OCI-LY7 (cell line): ENCODE data around the gene DPH6. TPM values are rescaled to one million over a fixed set of nuclear protein-coding genes. Genes with fewer than 3 reads are reported as not detected.

ENCODE experiments used
- BruUV-seq: library from RNA; stranded (reverse); fragments of 400-500 nt; replicated peaks from 2 replicates; lab custom pipeline; 2021; lab: Mats Ljungman, UMichigan
- CTCF ChIA-PET: fragments of 300-600 bp; sonication (Branson Sonifier 250); formaldehyde crosslinking; loops from one replicate; lab custom pipeline; 2022; ENCODE audit warnings: antibody characterized with exemption; ENCODE audit not compliant: unreplicated experiment; lab: Charles Lee
- POLR2A ChIA-PET: fragments of 300-600 bp; sonication (Branson Sonifier 250); formaldehyde crosslinking; loops from one replicate; lab custom pipeline; 2022; ENCODE audit warnings: antibody characterized with exemption; lab: Charles Lee
- DNase-seq: peaks from one replicate; pipeline ENCODE4 v3.0.0-alpha.2; 2015; ENCODE audit warnings: low spot score
- H2AFZ ChIP-seq: fragments of 200-600 bp; sonication (generic), shearing (Covaris generic); 2 replicates; pipeline ENCODE4 v1.6.1; 2014; ENCODE audit warnings: mild to moderate bottlenecking, antibody characterized with exemption, low read length, moderate library complexity
- H3K27ac ChIP-seq: fragments of 200-600 bp; sonication (generic); 2 replicates; pipeline ENCODE4 v1.5.1; 2014; ENCODE audit warnings: mixed run types, low read depth, mild to moderate bottlenecking, moderate library complexity, low read length, inconsistent platforms; ENCODE audit not compliant: poor library complexity, severe bottlenecking
- H3K36me3 ChIP-seq: fragments of 200-600 bp; sonication (generic); 2 replicates; pipeline ENCODE4 v1.6.1; 2014; ENCODE audit warnings: mild to moderate bottlenecking, antibody characterized with exemption, low read length, moderate library complexity, mixed read lengths; ENCODE audit not compliant: insufficient read depth
- H3K4me1 ChIP-seq: fragments of 200-600 bp; sonication (generic); 2 replicates; pipeline ENCODE4 v1.5.1; 2014; ENCODE audit warnings: mild to moderate bottlenecking, low read length; ENCODE audit not compliant: insufficient read depth, poor library complexity, severe bottlenecking
- H3K4me2 ChIP-seq: fragments of 200-600 bp; sonication (generic); 2 replicates; pipeline ENCODE4 v1.6.1; 2014; ENCODE audit warnings: mild to moderate bottlenecking, low read length
- H3K4me3 ChIP-seq: fragments of 200-600 bp; sonication (generic); 2 replicates; pipeline ENCODE4 v1.5.1; 2014; ENCODE audit warnings: mild to moderate bottlenecking, low read depth, low read length; ENCODE audit not compliant: poor library complexity, severe bottlenecking
- H3K79me2 ChIP-seq: fragments of 200-600 bp; sonication (generic); 2 replicates; pipeline ENCODE4 v1.6.1; 2016; ENCODE audit warnings: low read depth, mild to moderate bottlenecking, low read length, moderate library complexity, mixed read lengths; ENCODE audit not compliant: insufficient read depth
- H3K9me2 ChIP-seq: fragments of 200-600 bp; sonication (generic); 2 replicates; pipeline ENCODE4 v1.6.1; 2016; ENCODE audit warnings: mild to moderate bottlenecking, low read length, mixed read lengths; ENCODE audit not compliant: insufficient read depth
- H3K9me3 ChIP-seq: fragments of 200-600 bp; sonication (generic); 2 replicates; pipeline ENCODE4 v1.6.1; 2014; ENCODE audit warnings: mild to moderate bottlenecking, mixed run types, low read length, mixed read lengths
- H4K20me1 ChIP-seq: fragments of 200-600 bp; sonication (generic); 2 replicates; pipeline ENCODE4 v1.6.1; 2014; ENCODE audit warnings: mild to moderate bottlenecking, antibody characterized with exemption, low read length, moderate library complexity, mixed read lengths; ENCODE audit not compliant: insufficient read depth
- EZH2phosphoT487 ChIP-seq: fragments of 200-600 bp; sonication (generic); IDR thresholded peaks from 2 replicates; pipeline ENCODE4 v1.6.1; 2018; ENCODE audit warnings: low read depth, borderline replicate concordance, mild to moderate bottlenecking, mixed run types, antibody characterized with exemption, low read length, moderate library complexity, mixed read lengths
- intact Hi-C: fragments of 100-400 bp; cut with micrococcal nuclease; formaldehyde crosslinking; loops from one replicate; pipeline ENCODE4 v1.10.0; 2022; ENCODE audit not compliant: unreplicated experiment
- total RNA-seq, 2 experiments: library from RNA; depleted of rRNA in 1 of 2; stranded (reverse); fragments of >200 nt in 1 of 2; shearing (Covaris generic) in 1 of 2; gene quantifications; 2 replicates each; pipeline ENCODE4 v1.2.3, GENCODE V29; 2014 to 2022
- TF ChIP-seq, protein P1 (sequence below): fragments of 200-600 bp; sonication (generic); conservative IDR thresholded peaks from 2 replicates; pipeline ENCODE4 v1.5.1; 2014; ENCODE audit warnings: mild to moderate bottlenecking, antibody characterized with exemption, low read length, moderate library complexity, mixed read lengths

DPH6 gene
- total RNA-seq, 2 experiments from 2014 or later, result 12.6 to 21.4 TPM

DNA sequence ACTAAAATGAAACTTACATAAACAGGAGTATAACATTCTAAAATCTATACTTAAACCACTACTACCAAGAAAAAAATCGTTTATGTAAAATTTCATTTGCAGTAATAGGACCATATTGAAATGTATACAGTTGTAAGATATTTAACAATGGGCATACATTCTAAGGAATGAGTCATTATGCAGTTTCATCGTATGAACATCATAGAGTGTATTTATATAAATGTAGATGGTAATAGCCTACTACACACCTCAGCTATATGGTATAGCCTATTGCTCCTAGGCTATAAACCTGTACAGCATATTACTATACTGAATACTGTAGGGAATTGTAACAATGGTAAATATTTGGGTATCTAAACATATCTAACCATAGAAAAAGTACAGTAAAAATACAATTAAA is 79.5 kb downstream of the DPH6 start:
- Histone ChIP-seq H3K9me2 (no peaks in the 10 kb centered on the region), H3K4me2 (no peak overlapping the region), H3K27ac (no peak overlapping the region), H3K36me3 (no peaks in the 10 kb centered on the region), H3K9me3 (no peaks in the 10 kb centered on the region), H4K20me1 (no peaks in the 10 kb centered on the region), H3K4me1 (no peaks in the 10 kb centered on the region), H3K79me2 (no peaks in the 10 kb centered on the region), H2AFZ (no peak overlapping the region), H3K4me3 (no peak overlapping the region)
- CTCF ChIA-PET, result no interaction called here
- POLR2A ChIA-PET, result no interaction called here
- intact Hi-C loops, result no loop called here
- no peak for DNase-seq
- no TSS peak for BruUV-seq
- TF ChIP-seq, protein P1, sequence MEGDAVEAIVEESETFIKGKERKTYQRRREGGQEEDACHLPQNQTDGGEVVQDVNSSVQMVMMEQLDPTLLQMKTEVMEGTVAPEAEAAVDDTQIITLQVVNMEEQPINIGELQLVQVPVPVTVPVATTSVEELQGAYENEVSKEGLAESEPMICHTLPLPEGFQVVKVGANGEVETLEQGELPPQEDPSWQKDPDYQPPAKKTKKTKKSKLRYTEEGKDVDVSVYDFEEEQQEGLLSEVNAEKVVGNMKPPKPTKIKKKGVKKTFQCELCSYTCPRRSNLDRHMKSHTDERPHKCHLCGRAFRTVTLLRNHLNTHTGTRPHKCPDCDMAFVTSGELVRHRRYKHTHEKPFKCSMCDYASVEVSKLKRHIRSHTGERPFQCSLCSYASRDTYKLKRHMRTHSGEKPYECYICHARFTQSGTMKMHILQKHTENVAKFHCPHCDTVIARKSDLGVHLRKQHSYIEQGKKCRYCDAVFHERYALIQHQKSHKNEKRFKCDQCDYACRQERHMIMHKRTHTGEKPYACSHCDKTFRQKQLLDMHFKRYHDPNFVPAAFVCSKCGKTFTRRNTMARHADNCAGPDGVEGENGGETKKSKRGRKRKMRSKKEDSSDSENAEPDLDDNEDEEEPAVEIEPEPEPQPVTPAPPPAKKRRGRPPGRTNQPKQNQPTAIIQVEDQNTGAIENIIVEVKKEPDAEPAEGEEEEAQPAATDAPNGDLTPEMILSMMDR, result no peak
- TF ChIP-seq EZH2phosphoT487, result no peak

DNA sequence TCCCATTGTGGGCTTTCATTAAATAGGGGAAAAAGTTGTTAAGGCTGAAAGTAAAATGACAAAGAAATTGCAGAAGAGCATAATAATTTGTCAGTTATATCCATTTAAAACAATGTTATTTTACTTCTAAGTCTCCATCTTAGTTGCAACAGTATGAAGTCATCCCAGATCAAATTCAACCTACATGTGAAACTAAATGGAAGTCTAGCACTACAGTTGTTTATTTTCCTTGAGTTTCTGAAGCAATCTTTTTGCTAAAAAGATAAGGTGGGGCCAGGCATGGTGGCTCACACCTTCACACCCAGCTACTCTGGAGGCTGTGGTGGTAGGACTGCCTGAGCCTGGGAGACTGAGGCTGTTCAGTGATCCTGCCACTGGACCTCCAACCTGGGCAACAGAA is 80.2 kb downstream of the DPH6 start:
- no TSS peak for BruUV-seq
- Histone ChIP-seq H3K4me3 (no peak overlapping the region), H3K79me2 (no peaks in the 10 kb centered on the region), H4K20me1 (no peaks in the 10 kb centered on the region), H3K36me3 (no peaks in the 10 kb centered on the region), H3K9me2 (no peaks in the 10 kb centered on the region), H3K4me1 (no peaks in the 10 kb centered on the region), H3K9me3 (no peaks in the 10 kb centered on the region), H3K27ac (no peak overlapping the region), H2AFZ (no peak overlapping the region), H3K4me2 (no peak overlapping the region)
- ChIA-PET CTCF (no interaction called here), POLR2A (no interaction called here)
- DNase-seq, result no peak
- no peak for TF ChIP-seq EZH2phosphoT487
- TF ChIP-seq, protein P1, result no peak
- intact Hi-C loops, result no loop called here

DNA sequence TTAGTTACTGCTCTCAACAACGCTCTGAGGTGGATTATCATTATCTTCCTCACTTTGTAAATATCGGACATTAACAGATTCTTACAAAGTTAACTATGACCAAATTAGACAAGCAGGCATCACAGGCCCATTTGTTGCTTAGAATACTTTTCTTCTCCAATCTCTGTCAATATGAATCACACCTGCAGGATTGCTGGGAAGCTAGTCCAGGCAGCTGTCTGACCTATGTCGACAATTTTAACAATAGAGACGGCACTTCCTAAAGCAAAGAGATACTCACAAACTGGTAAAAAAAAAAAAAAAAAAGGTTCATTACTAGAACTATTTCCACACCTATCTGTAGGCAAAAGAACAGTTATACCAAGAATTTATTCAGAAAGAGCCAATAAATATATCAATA is 85.3 kb downstream of the DPH6 start:
- DNase-seq, result no peak
- no peak overlapping the region for H3K4me3 ChIP-seq
- H3K4me2 ChIP-seq, result no peak overlapping the region
- no peaks in the 10 kb centered on the region for H3K79me2 ChIP-seq
- H3K4me1 ChIP-seq, result no peaks in the 10 kb centered on the region
- no peak for TF ChIP-seq EZH2phosphoT487
- TF ChIP-seq, protein P1, result no peak
- CTCF ChIA-PET, result no interaction called here
- no peaks in the 10 kb centered on the region for H3K9me3 ChIP-seq
- no TSS peak for BruUV-seq
- POLR2A ChIA-PET, result no interaction called here
- H3K27ac ChIP-seq, result no peak overlapping the region
- no peaks in the 10 kb centered on the region for H3K9me2 ChIP-seq
- H2AFZ ChIP-seq, result no peak overlapping the region
- intact Hi-C loops, result no loop called here
- H4K20me1 ChIP-seq, result no peaks in the 10 kb centered on the region
- no peaks in the 10 kb centered on the region for H3K36me3 ChIP-seq
